Measurements from ENCODE around the gene GPR55.

The GPR55 gene

GRCh38 chr2:230932556-230933511 is 7.8 kb upstream of the GPR55 start:
- Histone ChIP-seq H3K27ac (ENCODE audit: low read depth, low read length) (no peak overlapping the region), H3K4me1 (ENCODE audit: control insufficient read depth, insufficient read depth, low read length) (peaks cover 20% of the 10 kb centered on the region), H3K36me3 (ENCODE audit: control insufficient read depth, insufficient read depth, low read length) (no peaks in the 10 kb centered on the region), H3K4me3 (ENCODE audit: low read depth, low read length) (no peak overlapping the region), H3K27me3 (ENCODE audit: control insufficient read depth, insufficient read depth, low read length) (no peaks in the 10 kb centered on the region), H3K9ac (ENCODE audit: low read length) (no peak overlapping the region), H3K9me3 (ENCODE audit: control insufficient read depth, insufficient read depth, low read depth, low read length) (peaks cover 16% of the 10 kb centered on the region)

- no peak overlapping the region for H3K9ac ChIP-seq (ENCODE audit: low read length)
- no peaks in the 10 kb centered on the region for H3K36me3 ChIP-seq (ENCODE audit: control insufficient read depth, insufficient read depth, low read length)
- H3K27me3 ChIP-seq (ENCODE audit: control insufficient read depth, insufficient read depth, low read length): no peaks in the 10 kb centered on the region
- H3K27ac ChIP-seq (ENCODE audit: low read depth, low read length): no peak overlapping the region
- H3K4me1 ChIP-seq (ENCODE audit: control insufficient read depth, insufficient read depth, low read length): peaks cover 20% of the 10 kb centered on the region
- H3K4me3 ChIP-seq (ENCODE audit: low read depth, low read length): no peak overlapping the region
- peaks cover 8% of the 10 kb centered on the region; the same call in 1 of the 2 replicates for H3K9me3 ChIP-seq (ENCODE audit: control insufficient read depth, insufficient read depth, low read depth, low read length)
These were observed 6.7 kb upstream of the GPR55 start for GRCh38 chr2:230931556-230932231.

GRCh38 chr2:230930928-230931555 is 6.0 kb upstream of the GPR55 start:
- Histone ChIP-seq H3K27me3 (ENCODE audit: control insufficient read depth, insufficient read depth, low read length) (no peaks in the 10 kb centered on the region), H3K27ac (ENCODE audit: low read depth, low read length) (no peak overlapping the region), H3K4me3 (ENCODE audit: low read depth, low read length) (no peak overlapping the region), H3K36me3 (ENCODE audit: control insufficient read depth, insufficient read depth, low read length) (no peaks in the 10 kb centered on the region), H3K4me1 (ENCODE audit: control insufficient read depth, insufficient read depth, low read length) (peaks cover 20% of the 10 kb centered on the region), H3K9ac (ENCODE audit: low read length) (no peak overlapping the region), H3K9me3 (ENCODE audit: control insufficient read depth, insufficient read depth, low read depth, low read length) (peaks cover 3% of the 10 kb centered on the region; the same call in 1 of the 2 replicates)

GRCh38 chr2:230930149-230930780 is 5.2 kb upstream of the GPR55 start:
- Histone ChIP-seq H3K9me3 (ENCODE audit: control insufficient read depth, insufficient read depth, low read depth, low read length) (no peaks in the 10 kb centered on the region), H3K4me1 (ENCODE audit: control insufficient read depth, insufficient read depth, low read length) (peaks cover 20% of the 10 kb centered on the region), H3K9ac (ENCODE audit: low read length) (no peak overlapping the region), H3K4me3 (ENCODE audit: low read depth, low read length) (no peak overlapping the region), H3K27ac (ENCODE audit: low read depth, low read length) (no peak overlapping the region), H3K27me3 (ENCODE audit: control insufficient read depth, insufficient read depth, low read length) (no peaks in the 10 kb centered on the region), H3K36me3 (ENCODE audit: control insufficient read depth, insufficient read depth, low read length) (no peaks in the 10 kb centered on the region)

GRCh38 chr2:230929381-230930148 is 4.5 kb upstream of the GPR55 start:
- Histone ChIP-seq H3K9me3 (ENCODE audit: control insufficient read depth, insufficient read depth, low read depth, low read length) (no peaks in the 10 kb centered on the region), H3K9ac (ENCODE audit: low read length) (no peak overlapping the region), H3K27me3 (ENCODE audit: control insufficient read depth, insufficient read depth, low read length) (no peaks in the 10 kb centered on the region), H3K4me1 (ENCODE audit: control insufficient read depth, insufficient read depth, low read length) (peaks cover 19% of the 10 kb centered on the region), H3K27ac (ENCODE audit: low read depth, low read length) (no peak overlapping the region), H3K36me3 (ENCODE audit: control insufficient read depth, insufficient read depth, low read length) (no peaks in the 10 kb centered on the region), H3K4me3 (ENCODE audit: low read depth, low read length) (no peak overlapping the region)

- Histone ChIP-seq H3K27me3 (ENCODE audit: control insufficient read depth, insufficient read depth, low read length) (no peaks in the 10 kb centered on the region), H3K4me1 (ENCODE audit: control insufficient read depth, insufficient read depth, low read length) (peaks cover 12% of the 10 kb centered on the region), H3K4me3 (ENCODE audit: low read depth, low read length) (no peak overlapping the region), H3K9ac (ENCODE audit: low read length) (no peak overlapping the region), H3K9me3 (ENCODE audit: control insufficient read depth, insufficient read depth, low read depth, low read length) (no peaks in the 10 kb centered on the region), H3K36me3 (ENCODE audit: control insufficient read depth, insufficient read depth, low read length) (no peaks in the 10 kb centered on the region), H3K27ac (ENCODE audit: low read depth, low read length) (no peak overlapping the region)
These were observed 3.8 kb upstream of the GPR55 start for GRCh38 chr2:230928701-230929380.

GRCh38 chr2:230927711-230928341 is 2.8 kb upstream of the GPR55 start:
- no peak overlapping the region for H3K4me3 ChIP-seq (ENCODE audit: low read depth, low read length)
- H3K27ac ChIP-seq (ENCODE audit: low read depth, low read length): no peak overlapping the region
- H3K9ac ChIP-seq (ENCODE audit: low read length): no peak overlapping the region
- H3K9me3 ChIP-seq (ENCODE audit: control insufficient read depth, insufficient read depth, low read depth, low read length): no peaks in the 10 kb centered on the region
- H3K36me3 ChIP-seq (ENCODE audit: control insufficient read depth, insufficient read depth, low read length): no peaks in the 10 kb centered on the region
- H3K4me1 ChIP-seq (ENCODE audit: control insufficient read depth, insufficient read depth, low read length): peaks cover 5% of the 10 kb centered on the region; the same call in 1 of the 2 replicates
- no peaks in the 10 kb centered on the region for H3K27me3 ChIP-seq (ENCODE audit: control insufficient read depth, insufficient read depth, low read length)

GRCh38 chr2:230925879-230926765 is 1.1 kb upstream of the GPR55 start:
- Histone ChIP-seq H3K36me3 (ENCODE audit: control insufficient read depth, insufficient read depth, low read length) (no peaks in the 10 kb centered on the region), H3K4me1 (ENCODE audit: control insufficient read depth, insufficient read depth, low read length) (peaks cover 4% of the 10 kb centered on the region; the same call in 1 of the 2 replicates), H3K9ac (ENCODE audit: low read length) (no peak overlapping the region), H3K27me3 (ENCODE audit: control insufficient read depth, insufficient read depth, low read length) (no peaks in the 10 kb centered on the region), H3K9me3 (ENCODE audit: control insufficient read depth, insufficient read depth, low read depth, low read length) (no peaks in the 10 kb centered on the region), H3K27ac (ENCODE audit: low read depth, low read length) (no peak overlapping the region), H3K4me3 (ENCODE audit: low read depth, low read length) (no peak overlapping the region)

GRCh38 chr2:230925443-230925878 is 419 bp upstream of the GPR55 start:
- H3K27ac ChIP-seq (ENCODE audit: low read depth, low read length): no peak overlapping the region
- H3K36me3 ChIP-seq (ENCODE audit: control insufficient read depth, insufficient read depth, low read length): no peaks in the 10 kb centered on the region
- H3K4me3 ChIP-seq (ENCODE audit: low read depth, low read length): no peak overlapping the region
- H3K9me3 ChIP-seq (ENCODE audit: control insufficient read depth, insufficient read depth, low read depth, low read length): no peaks in the 10 kb centered on the region
- H3K4me1 ChIP-seq (ENCODE audit: control insufficient read depth, insufficient read depth, low read length): peaks cover 4% of the 10 kb centered on the region; the same call in 1 of the 2 replicates
- no peak overlapping the region for H3K9ac ChIP-seq (ENCODE audit: low read length)
- no peaks in the 10 kb centered on the region for H3K27me3 ChIP-seq (ENCODE audit: control insufficient read depth, insufficient read depth, low read length)
